Non-pigmented ciliary epithelial cell (primary cell): ENCODE measurements around the gene FER.
"Not testable (repeated sequence)": the region's sequence is repeated elsewhere in the genome, so short reads cannot be mapped to it uniquely, and the experiment has no call there.

Experiments
- DNase-seq: peaks from one replicate; pipeline ENCODE4 v3.0.0-alpha.2; 2010; ENCODE audit warnings: low read depth

FER gene

DNA sequence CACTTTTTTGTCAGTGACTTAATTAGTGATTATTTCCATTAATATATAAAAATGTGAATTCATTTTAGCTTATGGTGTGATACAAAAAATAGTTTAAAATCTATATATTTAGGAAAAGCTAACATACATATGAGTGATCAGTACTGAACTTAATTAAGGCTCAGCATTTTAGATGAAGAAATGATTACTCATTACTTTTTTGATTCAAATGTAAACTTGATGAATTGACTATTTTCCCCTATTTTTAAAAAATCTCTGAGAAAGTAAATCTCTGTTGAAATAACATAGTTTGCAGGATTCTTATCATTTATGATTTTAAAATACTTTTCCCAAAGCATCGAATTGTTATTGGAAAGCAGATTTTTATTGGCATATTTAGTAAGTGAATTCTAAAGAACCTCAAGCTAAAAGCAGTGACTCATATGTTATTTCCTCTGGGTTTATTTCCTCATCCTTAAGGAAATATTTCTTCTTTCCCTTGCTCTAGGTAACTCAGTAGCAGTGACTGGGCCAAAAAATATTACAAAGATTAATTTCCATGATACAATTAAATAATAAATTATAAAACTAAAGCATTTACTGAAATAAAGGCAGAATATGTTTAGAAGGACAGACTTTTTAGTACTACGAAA is 290.6 kb downstream of the FER start:
- DNase-seq = no peak

DNA sequence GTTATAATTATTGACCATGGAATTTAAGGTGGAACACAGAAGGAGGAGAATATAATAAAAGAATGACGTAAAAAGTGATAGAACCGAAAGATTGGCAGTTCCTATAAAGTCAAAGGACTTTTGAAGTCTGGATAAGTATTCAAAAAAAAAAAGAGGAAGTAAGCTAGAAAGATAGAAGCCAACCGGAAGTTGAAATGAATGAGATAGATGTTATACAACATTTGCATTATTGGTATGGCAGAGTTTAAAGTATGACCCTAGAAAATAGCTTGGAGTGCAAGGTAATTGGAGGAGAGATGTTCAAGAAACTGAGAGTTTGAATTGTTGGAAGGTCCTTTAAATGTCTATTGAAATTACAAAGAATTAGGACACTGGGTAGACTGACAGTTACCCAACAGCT is 293.6 kb downstream of the FER start:
- no peak for DNase-seq

DNA sequence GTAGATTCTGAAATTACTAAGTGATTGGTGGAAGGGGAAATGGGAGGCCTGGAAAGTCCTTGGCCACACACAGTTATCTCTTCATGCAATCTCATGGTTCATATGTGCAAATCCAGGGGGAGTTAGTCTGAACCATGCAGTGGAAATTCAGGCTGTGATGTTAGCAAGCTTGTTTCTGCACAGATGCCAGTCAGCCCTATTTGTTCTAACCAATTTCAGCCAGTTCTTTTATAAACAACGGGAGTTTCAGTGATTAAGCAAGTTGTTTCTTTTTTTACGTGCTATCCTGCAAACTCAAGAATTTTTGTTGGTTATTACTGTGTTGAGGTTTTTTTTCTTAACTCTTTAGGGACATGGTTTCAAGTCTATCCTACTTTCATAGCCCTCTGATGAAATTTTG is 298.0 kb downstream of the FER start:
- DNase-seq = no peak

DNA sequence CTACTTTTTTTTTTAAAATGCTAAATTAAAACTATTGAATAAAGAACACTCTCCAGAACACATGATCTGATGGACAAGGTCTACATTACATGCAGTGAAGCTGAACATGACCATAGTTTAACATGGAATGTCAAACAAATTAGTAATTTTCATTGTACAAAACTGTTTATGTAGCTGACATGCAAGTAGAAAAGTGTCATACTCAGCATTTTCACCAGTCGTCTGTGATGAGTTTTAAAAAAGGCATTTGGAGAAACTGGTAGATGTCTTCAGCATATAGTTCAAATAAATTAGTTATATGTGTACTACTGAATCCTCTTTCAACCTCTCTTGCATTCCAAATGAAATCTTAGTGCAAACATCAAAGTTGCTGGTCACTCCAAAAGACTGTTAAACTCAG is 301.9 kb downstream of the FER start:
- no peak for DNase-seq

DNA sequence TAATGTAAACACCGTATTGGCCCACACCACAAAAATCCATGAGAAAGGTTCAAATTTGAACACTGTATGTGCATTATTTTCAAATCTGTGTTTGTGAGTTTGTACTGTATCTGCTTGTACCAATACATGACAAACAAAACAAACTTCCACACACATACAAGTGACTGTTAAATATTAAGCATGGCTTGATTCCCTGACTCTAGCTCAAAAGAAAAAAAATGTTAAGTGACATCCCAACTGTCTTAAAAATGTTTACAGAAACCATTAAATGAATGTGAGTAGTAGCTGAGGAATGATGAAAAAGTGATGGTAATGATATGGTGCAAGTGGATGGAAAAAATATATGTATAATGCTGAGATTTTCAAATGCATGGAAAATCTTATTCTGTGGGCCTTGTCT is 302.6 kb downstream of the FER start:
- not testable (repeated sequence) for DNase-seq

DNA sequence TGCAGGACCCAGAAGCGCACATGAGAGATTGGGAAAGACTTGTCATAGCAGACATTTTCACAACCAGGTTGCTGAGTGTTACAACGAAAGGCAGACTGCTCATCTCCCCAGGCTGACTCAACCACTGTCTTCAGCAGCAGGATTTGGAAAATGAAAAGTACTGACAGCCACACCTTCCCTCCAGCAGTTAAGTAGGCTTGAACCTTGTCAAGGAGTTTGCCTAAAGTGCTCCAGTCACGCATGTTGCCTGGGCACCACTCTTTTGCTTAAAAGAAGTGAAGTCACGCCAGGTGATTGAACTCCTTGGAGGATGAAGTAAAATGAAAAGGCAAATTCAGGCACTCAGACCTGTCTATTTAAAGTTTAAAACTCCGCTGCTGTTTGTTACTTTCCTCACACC is 304.5 kb downstream of the FER start:
- DNase-seq = not testable (repeated sequence)

DNA sequence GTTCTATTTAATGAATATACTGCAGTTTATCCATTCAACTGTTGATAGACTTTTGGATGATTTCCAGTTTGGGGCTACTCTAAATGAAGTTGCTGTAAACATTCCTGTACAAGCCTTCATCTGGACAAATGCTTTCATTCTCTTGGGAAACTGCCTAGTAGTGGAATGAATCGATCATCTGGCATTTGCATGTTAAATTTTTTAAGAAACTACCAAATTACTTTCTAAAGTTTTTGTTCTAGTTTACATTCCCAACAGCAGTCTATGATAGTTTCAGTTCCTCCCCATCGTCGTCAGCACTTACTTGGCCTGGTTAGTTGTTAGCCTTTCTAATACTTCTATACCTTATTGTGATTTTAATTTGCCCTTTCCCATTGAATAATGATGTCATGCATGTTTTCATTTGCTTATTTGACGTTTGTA is 306.3 kb downstream of the FER start:
- DNase-seq = peak; percentile 11

DNA sequence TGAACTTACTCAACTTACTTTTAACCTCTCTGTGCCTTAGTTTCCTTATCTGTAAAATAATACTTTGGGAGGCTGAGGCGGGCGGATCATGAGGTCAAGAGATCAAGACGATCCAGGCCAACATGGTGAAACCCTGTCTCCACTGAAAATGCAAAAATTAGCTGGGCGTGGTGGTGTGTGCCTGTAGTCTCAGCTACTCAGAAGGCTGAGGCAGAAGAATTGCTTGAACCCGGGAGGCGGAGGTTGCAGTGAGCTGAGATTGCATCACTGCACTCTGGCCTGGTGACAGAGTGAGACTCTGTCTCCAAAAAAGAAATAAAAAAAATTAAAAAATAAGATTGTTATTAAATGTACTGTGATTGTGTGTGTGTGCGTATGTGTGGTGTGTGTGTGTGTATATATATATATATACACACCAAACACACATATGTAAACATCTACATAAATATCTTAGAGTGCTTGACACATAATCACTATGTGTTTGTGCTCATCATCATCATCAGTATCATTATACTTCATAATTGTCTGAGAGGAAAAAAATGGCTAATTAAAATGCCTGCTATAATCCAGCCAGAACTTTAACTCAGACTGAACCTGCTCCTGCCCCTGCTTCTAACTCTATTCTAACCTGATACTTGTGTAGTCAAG is 312.8 kb downstream of the FER start:
- DNase-seq = no peak

DNA sequence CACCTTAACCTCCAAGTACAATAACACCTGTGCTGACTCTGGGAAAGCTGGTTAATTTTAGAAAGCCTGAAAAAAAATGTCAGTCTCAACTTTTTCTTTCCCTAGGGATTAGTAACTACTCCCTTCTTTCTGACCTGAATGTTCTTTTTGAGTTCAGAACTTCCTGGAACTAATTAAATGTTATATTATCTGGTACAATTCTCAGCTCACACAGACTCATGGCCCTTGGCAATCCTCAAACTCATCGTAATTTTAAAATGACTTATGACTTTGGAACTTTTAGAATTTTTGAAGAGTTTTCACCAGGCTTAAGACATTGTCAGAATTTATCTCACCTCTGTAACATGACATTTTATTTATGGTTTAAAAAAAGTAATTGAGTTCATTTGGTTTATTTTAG is 315.0 kb downstream of the FER start:
- DNase-seq = no peak

DNA sequence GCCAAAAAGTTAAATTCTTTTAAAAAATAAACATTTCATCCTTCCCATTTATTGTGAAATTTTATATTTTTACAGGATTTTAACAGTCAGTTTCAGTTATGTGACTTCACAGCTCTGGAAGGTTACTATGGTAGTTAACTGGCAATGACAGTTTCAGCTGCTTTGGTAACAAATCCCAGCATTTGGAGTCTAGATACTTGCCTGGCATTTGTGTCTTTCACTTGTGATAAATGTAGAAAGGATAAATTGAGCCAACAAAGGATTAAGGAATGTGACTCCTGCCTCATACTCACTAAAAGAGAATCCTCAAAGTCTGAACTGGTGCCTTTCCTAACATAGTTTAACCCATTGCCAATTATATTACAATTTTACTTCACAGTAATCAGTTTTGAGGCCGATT is 315.5 kb downstream of the FER start:
- DNase-seq = no peak

DNA sequence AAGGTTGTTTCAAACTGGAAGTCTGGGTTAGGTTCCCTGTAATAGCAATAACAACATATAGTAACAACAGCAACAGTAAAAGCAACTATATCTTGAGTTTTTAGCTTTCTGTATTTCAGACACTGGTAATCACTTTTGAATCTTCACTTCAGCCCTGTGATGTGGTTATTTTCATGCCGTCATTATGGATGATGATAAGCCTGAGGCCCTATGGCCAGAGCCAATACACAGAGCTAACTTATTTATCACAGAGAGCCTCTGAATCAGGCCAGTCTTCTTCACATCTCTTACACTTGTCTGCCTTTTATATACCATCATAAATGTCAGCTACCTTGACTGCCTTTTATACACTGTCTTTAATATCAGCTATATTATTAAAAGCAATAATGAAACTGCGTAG is 329.0 kb downstream of the FER start:
- no peak for DNase-seq

DNA sequence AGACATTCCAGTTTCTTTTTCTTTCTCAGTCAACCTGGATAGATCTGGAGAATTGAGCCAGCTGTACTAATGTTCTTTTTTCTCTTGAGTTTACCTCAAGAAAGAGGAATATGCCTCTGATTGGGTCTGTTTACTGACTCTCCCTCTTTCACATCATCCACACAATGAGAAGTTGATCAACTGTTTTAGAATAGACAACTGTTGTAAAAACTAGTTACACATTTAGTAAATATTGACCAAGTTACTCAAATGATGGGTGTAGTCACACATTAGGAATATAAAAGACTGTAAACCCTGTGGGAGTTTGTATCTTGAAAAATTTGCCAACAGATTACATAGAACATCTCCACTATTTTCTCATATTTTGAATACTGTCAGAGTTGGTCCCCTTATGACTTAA is 330.8 kb downstream of the FER start:
- no peak for DNase-seq

DNA sequence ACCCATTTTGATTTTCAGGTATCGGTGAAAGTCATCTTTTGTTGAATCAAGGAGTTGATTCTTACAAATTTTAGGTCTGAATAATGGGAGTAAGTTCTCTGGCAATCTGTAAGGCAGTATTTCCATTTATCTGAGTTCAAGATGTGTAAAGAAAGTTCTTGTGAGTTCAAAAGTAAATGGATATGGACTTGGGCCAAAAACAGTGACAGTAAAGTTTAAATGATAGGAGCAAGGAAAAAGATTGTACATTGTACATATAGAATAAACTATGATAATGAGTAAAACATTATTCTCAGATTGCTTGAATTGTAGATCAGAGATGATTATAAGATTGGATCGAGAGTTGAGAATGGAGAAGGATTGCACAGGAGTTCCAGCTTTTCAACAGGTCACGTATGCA is 332.8 kb downstream of the FER start:
- DNase-seq = no peak

DNA sequence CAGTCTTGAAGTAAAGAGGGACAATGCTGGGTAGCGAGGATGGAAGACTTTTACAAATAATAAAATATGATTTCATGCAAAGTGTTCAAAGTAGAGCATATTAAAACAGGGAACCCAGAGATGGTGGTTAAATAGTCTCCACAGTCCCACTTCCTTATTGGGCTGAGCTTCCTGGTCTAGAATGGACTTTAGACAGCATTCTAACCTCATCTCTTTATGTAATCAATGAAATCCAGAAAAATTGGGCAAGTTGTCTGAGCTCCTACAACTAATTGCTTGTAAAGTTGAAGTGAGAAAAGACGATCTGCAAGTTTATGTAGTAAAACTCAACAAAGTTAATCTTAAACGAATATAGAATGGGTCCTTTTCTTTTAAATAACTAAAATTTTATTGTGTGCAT is 333.2 kb downstream of the FER start:
- no peak for DNase-seq

DNA sequence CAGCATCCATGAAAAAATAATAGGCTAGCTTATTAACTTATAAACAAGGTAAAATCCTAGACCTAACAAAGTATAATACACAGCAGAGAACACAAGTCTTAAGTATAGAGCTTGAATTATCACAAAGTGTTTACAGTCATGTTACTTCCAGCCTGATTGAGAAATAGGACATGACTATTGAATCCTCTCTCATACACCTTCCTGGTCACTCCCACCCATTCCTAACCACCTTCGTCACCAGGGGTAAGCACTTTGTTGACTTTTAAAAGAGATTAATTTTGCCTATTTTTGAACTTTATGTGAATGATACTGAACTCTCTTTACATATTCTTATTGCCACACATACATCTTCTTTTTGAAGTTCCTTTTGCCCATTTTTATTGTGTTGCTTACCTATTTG is 336.2 kb downstream of the FER start:
- DNase-seq = no peak

DNA sequence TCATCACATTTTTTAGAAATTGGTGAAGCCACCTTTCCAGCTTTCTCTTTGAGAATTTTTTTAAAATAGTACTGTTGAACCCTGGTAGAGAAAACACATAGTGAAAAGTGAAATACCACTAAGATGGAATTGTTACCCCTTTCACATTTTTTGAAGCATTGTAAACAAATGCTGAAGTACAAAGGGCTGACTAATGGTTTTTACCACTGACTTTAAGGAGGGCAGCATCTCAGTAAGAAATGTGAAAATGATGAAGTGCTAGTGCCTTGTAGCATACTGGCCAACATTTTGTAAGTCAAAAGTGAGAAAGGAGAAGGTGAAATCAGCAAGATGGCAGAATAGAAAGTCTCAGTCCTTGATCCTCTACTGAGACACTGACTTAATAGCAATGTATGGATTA is 341.5 kb downstream of the FER start:
- DNase-seq = no peak

DNA sequence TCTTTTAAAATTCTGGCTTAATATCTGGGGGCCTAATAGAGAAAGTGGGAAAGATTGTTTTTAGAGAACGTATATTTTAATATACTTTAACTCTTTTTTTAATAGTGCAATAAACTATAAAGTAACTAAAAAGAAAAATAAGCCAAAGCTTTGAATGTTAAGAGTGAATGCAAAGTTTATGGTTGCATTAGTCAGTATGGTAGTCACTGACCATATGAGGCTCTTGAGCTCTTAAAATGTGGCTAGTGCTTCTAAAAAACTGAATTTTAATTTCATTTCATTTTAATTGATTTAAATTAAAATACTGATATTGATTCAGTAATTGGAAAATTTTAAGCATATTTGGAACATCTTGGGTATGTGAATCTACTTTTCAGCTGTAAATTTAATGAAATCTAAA is 351.4 kb downstream of the FER start:
- no peak for DNase-seq

DNA sequence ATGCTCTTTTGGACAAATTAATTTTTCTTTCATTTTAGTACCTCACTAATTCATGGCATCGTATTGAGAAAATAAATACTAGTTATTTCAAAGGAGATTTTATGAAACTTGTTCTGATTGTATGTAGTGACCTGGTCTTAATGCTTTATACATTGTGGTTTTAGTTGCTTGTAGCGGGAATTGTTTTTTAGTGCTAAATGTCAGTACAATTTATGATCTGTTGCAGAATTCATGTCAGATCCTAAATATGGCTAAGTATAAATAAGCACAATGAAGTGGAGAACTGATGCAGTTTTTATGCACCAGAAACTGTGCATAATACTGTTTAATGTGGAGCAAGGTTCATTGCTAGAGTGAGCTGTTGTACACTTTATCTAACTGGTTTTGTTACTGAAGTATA is 353.3 kb downstream of the FER start:
- no peak for DNase-seq

DNA sequence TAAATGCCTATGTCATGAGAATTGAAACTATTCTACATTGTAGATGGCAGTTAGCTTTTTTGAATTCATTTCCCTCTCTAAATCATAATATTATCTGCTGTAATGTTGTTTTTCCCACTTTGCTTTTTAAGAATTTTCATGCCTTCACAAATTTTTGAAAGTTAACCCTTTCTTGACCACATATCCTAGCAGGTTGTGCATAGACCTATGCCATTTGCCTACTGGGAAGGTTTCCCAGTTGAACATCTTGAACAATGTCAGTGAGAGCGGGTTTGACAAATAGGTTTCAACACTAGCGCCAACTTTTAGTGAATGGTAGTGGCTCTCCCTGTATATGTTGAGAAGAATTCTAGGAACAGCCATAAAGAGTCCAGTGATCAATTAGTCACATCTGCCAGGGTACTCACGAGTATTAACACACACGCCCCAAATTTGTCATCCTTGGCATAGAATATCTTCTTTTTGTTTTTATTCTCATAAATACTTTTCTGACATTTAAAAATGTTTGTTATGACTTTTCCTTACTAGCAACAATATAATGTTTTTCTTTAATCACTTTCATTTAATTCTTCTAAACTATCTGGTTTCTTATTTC is 354.5 kb downstream of the FER start:
- no peak for DNase-seq

DNA sequence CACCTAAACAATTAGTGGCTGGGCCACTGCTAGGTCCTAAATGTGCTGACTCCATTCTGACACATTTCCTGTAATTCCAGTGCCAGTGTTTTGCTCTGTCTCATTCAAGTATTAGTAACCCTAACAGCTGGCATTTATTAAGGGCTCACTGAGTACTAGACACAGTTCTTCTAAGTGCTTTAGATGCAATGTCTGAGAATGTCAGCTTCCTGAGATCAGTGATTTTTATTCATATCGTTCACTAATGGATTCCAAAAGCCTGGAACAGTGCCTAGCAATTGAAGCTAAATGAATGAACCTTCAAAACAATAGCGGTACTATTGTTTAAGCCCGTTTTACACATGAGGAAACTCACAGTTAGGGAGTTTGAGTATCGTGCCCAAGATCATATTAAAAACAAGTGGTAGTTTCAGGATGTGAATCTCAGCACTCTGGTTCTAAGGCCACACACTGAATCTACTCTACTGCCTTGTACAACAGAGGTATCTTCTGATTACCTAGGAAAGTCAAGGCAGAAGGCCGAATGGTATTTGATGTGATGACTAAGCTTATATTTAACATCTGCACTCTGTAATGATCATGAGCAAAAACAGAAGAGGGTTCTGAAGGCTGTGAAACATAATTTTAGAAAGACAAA is 358.1 kb downstream of the FER start:
- peak; percentile 79 for DNase-seq

DNA sequence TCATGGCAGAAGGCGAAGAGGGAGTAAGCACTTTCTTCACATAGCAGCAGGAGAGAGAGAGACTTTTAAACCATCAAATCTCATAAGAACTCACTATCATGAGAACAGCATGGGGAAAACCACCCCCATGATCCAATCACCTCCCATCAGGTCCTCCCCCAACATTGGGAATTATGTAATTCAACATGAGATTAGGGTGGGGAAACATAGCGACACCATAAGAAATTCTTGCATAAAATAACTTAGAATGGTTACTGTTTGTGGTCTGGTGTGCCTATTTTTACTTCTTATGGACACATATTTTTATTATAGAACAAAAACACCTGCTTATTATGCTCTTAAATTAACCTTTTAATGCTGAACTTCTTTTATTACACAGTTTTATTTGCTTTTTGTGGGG is 364.0 kb downstream of the FER start:
- no peak for DNase-seq

DNA sequence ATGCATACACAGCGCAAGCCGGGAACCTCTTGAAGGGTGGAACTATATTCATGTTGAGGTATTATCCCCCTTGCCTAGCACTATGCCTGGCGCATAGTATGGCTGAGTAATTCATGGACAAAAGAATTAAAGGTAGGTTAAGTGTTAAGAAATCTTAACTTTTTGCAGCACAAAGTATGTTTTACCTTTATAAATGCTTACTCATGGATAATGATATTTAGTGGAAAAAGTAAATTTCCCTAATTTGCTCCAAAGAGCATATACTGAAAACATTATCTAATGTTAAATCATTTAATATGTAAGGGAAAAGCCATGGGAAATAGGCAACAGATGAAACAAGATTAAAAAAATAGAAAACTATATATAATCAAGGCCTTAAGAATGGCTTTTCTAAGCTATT is 365.9 kb downstream of the FER start:
- DNase-seq = no peak

DNA sequence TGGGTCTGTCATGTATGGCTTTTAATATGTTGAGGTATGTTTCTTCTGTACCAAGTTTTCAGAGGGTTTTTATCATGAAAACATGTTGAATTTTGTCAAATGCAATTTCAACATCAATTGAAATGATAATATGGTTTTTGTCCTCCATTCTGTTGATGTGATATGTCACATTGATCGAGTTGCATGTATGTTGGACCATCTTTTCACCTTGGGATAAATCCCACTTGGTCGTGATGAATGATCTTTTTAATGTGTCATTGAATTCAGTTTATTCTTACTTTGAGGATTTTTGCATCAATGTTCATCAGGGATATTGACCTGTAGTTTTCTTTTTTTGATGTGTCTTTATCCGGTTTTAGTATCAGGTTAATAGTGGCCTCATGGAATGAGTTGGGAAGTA is 373.5 kb downstream of the FER start:
- no peak for DNase-seq
